T-helper 17 cell (primary cell): ENCODE measurements around the gene SCYGR6. TPM values are rescaled to one million over a fixed set of nuclear protein-coding genes. Genes with fewer than 3 reads are reported as not detected.

ENCODE experiments used
- ATAC-seq: fragments of 150-1000 bp; cut with Tn5 transposase; 2 replicates; pipeline ENCODE4 v1.10.0; 2021; ENCODE audit warnings: mild to moderate bottlenecking, moderate library complexity
- DNase-seq, 3 donors: peaks; one replicate each; pipeline versions ENCODE4 v3.0.0 to v3.0.0-alpha.2; 2020 to 2021
- H3K9me3 ChIP-seq: one replicate; pipeline ENCODE4 v1.7.0; 2013; ENCODE audit warnings: low read length, mild to moderate bottlenecking; ENCODE audit not compliant: control insufficient read depth, poor library complexity, severe bottlenecking
- H3K27ac Mint-ChIP-seq: one replicate; pipeline ENCODE4 v1.8.0; 2022; ENCODE audit warnings: mild to moderate bottlenecking, moderate library complexity, mixed read lengths
- H3K27me3 Mint-ChIP-seq: one replicate; pipeline ENCODE4 v1.8.0; 2022; ENCODE audit warnings: mixed read lengths
- H3K36me3 Mint-ChIP-seq: one replicate; pipeline ENCODE4 v1.8.0; 2022; ENCODE audit warnings: low read depth, mixed read lengths
- H3K4me1 Mint-ChIP-seq: one replicate; pipeline ENCODE4 v1.8.0; 2022; ENCODE audit warnings: mild to moderate bottlenecking, mixed read lengths
- H3K4me3 Mint-ChIP-seq: one replicate; pipeline ENCODE4 v1.8.0; 2022; ENCODE audit warnings: mild to moderate bottlenecking, moderate library complexity, mixed read lengths
- total RNA-seq, 4 donors: library from RNA in 2 of 4; stranded (reverse) in 2 of 4; gene quantifications; one replicate each; pipeline ENCODE4 v1.2.3 and lab custom pipeline; 2022 to 2026

Gene SCYGR6
- total RNA-seq, 2 donors from 2014 or later: not detected

- Mint-ChIP-seq H3K4me3 (no peak overlapping the region), H3K27ac (no peak overlapping the region)
These were observed 23.0 kb downstream of the SCYGR6 start for GRCh38 chr2:227701556-227701955.

DNA sequence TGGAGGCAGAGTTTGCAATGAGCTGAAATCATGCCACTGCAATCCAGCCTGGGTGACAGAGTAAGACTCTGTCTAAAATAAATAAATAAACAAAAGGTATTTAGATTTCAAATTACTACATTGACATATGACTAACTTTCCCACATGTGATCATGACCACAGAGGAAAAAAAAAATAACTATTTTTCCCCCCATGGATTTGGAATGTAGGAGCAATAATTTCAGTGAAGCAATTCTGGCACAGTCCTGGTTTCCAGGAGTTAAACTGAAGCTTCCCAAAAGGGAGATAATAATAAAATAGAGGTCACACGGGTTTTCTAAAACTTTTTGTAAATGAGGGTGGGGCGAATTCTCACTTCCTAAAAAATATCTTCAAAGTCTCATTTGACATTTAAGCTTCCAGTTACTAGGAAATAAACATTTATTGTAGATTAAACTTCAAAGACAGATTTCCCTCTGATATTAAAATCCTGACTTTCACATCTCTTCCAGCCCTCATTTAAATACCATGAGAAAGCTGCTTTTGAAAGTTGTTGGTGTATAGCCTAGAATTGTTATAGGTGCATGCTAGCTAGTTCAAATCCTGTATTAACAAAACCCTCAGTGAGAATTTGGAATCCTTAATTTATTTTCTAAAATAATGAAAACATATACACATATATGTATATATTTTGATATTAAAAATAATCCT, 27.4 kb downstream of the SCYGR6 start:
- no peaks in the 10 kb centered on the region for H3K36me3 Mint-ChIP-seq
- H3K27me3 Mint-ChIP-seq: peaks cover 43% of the 10 kb centered on the region
- ATAC-seq (no peak), DNase-seq (no peak)
- H3K4me1 Mint-ChIP-seq: no peaks in the 10 kb centered on the region
- no peak overlapping the region for H3K27ac Mint-ChIP-seq
- H3K4me3 Mint-ChIP-seq: no peak overlapping the region
- no peaks in the 10 kb centered on the region for H3K9me3 ChIP-seq

More at GRCh38 chr2:227701556-227701955, 23.0 kb downstream of the SCYGR6 start:
- Mint-ChIP-seq H3K27me3 (peaks cover 35% of the 10 kb centered on the region), H3K4me1 (no peaks in the 10 kb centered on the region), H3K36me3 (no peaks in the 10 kb centered on the region)
- H3K9me3 ChIP-seq: no peaks in the 10 kb centered on the region
- no peak for DNase-seq
- ATAC-seq: no peak

DNA sequence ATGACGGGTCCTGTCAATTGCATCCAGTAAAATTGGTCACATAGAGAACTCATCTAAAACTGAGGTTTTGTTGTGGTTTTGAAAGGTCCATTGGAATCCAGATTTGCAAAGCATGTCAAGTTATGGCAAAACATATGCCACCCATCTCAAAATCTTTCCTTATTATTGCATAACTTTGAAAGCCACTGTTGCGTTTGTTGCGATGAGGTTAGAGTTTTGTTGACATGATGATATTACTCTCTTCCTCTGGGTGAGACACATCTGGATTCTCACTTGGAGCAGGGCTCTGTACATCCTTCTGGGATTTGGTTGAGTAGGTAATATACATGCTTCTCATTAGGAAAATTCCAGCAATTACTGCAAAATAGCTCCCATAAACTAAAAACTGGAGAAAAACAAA, 37.4 kb downstream of the SCYGR6 start:
- no peak overlapping the region for H3K4me3 Mint-ChIP-seq
- no peaks in the 10 kb centered on the region for H3K9me3 ChIP-seq
- DNase-seq (no peak), ATAC-seq (no peak)
- peaks cover 59% of the 10 kb centered on the region for H3K27me3 Mint-ChIP-seq
- no peak overlapping the region for H3K27ac Mint-ChIP-seq
- no peaks in the 10 kb centered on the region for H3K36me3 Mint-ChIP-seq
- no peaks in the 10 kb centered on the region for H3K4me1 Mint-ChIP-seq

- ATAC-seq: no peak
These were observed 40.3 kb downstream of the SCYGR6 start for GRCh38 chr2:227684258-227684657.

GRCh38 chr2:227677928-227678327, 46.6 kb downstream of the SCYGR6 start:
- H3K27ac Mint-ChIP-seq: no peak overlapping the region
- DNase-seq: no peak
- H3K9me3 ChIP-seq: no peaks in the 10 kb centered on the region
- ATAC-seq: no peak
- no peaks in the 10 kb centered on the region for H3K4me1 Mint-ChIP-seq
- peaks cover 3% of the 10 kb centered on the region for H3K36me3 Mint-ChIP-seq
- H3K4me3 Mint-ChIP-seq: no peak overlapping the region
- H3K27me3 Mint-ChIP-seq: peaks cover 27% of the 10 kb centered on the region

More at GRCh38 chr2:227684258-227684657, 40.3 kb downstream of the SCYGR6 start:
- no peaks in the 10 kb centered on the region for H3K9me3 ChIP-seq
- Mint-ChIP-seq H3K36me3 (no peaks in the 10 kb centered on the region), H3K4me3 (no peak overlapping the region), H3K27me3 (peaks cover 40% of the 10 kb centered on the region), H3K27ac (no peak overlapping the region), H3K4me1 (no peaks in the 10 kb centered on the region)
- no peak for DNase-seq

- Mint-ChIP-seq H3K4me1 (no peaks in the 10 kb centered on the region), H3K27ac (no peak overlapping the region), H3K36me3 (peaks cover 3% of the 10 kb centered on the region), H3K27me3 (peaks cover 31% of the 10 kb centered on the region), H3K4me3 (no peak overlapping the region)
- ATAC-seq (no peak), DNase-seq (no peak)
- no peaks in the 10 kb centered on the region for H3K9me3 ChIP-seq
These were observed 50.1 kb downstream of the SCYGR6 start for GRCh38 chr2:227674485-227674884.

Other genes starting within 250 kb of the SCYGR6 start
- not detected for gene SCYGR2, start 125.9 kb downstream of the SCYGR6 start, total RNA-seq
- not detected for gene SCYGR3, start 109.9 kb downstream of the SCYGR6 start, total RNA-seq
- under 1 TPM in 1 of 2 donors, not detected in 1; 0.99 TPM for gene SCYGR4, start 107.3 kb downstream of the SCYGR6 start, total RNA-seq
- not detected for gene SCYGR5, start 58.0 kb downstream of the SCYGR6 start, total RNA-seq
- gene SLC19A3, start 6.7 kb downstream of the SCYGR6 start, total RNA-seq: not detected
- gene SCYGR7, start 3.6 kb upstream of the SCYGR6 start, total RNA-seq: not detected
- gene SCYGR8, start 21.1 kb upstream of the SCYGR6 start, total RNA-seq: not detected
- 10 to 100 TPM; 24.3 to 39.7 TPM for gene CCL20, start 89.1 kb upstream of the SCYGR6 start, total RNA-seq
- not detected for gene DAW1, start 146.9 kb upstream of the SCYGR6 start, total RNA-seq